OCI-LY7 (cell line): ENCODE data around the gene EGFR. TPM values are rescaled to one million over a fixed set of nuclear protein-coding genes. Genes with fewer than 3 reads are reported as not detected.

Experiments used
- BruUV-seq: library from RNA; stranded (reverse); fragments of 400-500 nt; replicated peaks from 2 replicates; lab custom pipeline; 2021; lab: Mats Ljungman, UMichigan
- CTCF ChIA-PET: fragments of 300-600 bp; sonication (Branson Sonifier 250); formaldehyde crosslinking; loops from one replicate; lab custom pipeline; 2022; ENCODE audit warnings: antibody characterized with exemption; ENCODE audit not compliant: unreplicated experiment; lab: Charles Lee
- POLR2A ChIA-PET: fragments of 300-600 bp; sonication (Branson Sonifier 250); formaldehyde crosslinking; loops from one replicate; lab custom pipeline; 2022; ENCODE audit warnings: antibody characterized with exemption; lab: Charles Lee
- DNase-seq: peaks from one replicate; pipeline ENCODE4 v3.0.0-alpha.2; 2015; ENCODE audit warnings: low spot score
- H2AFZ ChIP-seq: fragments of 200-600 bp; sonication (generic), shearing (Covaris generic); 2 replicates; pipeline ENCODE4 v1.6.1; 2014; ENCODE audit warnings: mild to moderate bottlenecking, antibody characterized with exemption, low read length, moderate library complexity
- H3K27ac ChIP-seq: fragments of 200-600 bp; sonication (generic); 2 replicates; pipeline ENCODE4 v1.5.1; 2014; ENCODE audit warnings: mixed run types, low read depth, mild to moderate bottlenecking, moderate library complexity, low read length, inconsistent platforms; ENCODE audit not compliant: poor library complexity, severe bottlenecking
- H3K36me3 ChIP-seq: fragments of 200-600 bp; sonication (generic); 2 replicates; pipeline ENCODE4 v1.6.1; 2014; ENCODE audit warnings: mild to moderate bottlenecking, antibody characterized with exemption, low read length, moderate library complexity, mixed read lengths; ENCODE audit not compliant: insufficient read depth
- H3K4me1 ChIP-seq: fragments of 200-600 bp; sonication (generic); 2 replicates; pipeline ENCODE4 v1.5.1; 2014; ENCODE audit warnings: mild to moderate bottlenecking, low read length; ENCODE audit not compliant: insufficient read depth, poor library complexity, severe bottlenecking
- H3K4me2 ChIP-seq: fragments of 200-600 bp; sonication (generic); 2 replicates; pipeline ENCODE4 v1.6.1; 2014; ENCODE audit warnings: mild to moderate bottlenecking, low read length
- H3K4me3 ChIP-seq: fragments of 200-600 bp; sonication (generic); 2 replicates; pipeline ENCODE4 v1.5.1; 2014; ENCODE audit warnings: mild to moderate bottlenecking, low read depth, low read length; ENCODE audit not compliant: poor library complexity, severe bottlenecking
- H3K79me2 ChIP-seq: fragments of 200-600 bp; sonication (generic); 2 replicates; pipeline ENCODE4 v1.6.1; 2016; ENCODE audit warnings: low read depth, mild to moderate bottlenecking, low read length, moderate library complexity, mixed read lengths; ENCODE audit not compliant: insufficient read depth
- H3K9me2 ChIP-seq: fragments of 200-600 bp; sonication (generic); 2 replicates; pipeline ENCODE4 v1.6.1; 2016; ENCODE audit warnings: mild to moderate bottlenecking, low read length, mixed read lengths; ENCODE audit not compliant: insufficient read depth
- H3K9me3 ChIP-seq: fragments of 200-600 bp; sonication (generic); 2 replicates; pipeline ENCODE4 v1.6.1; 2014; ENCODE audit warnings: mild to moderate bottlenecking, mixed run types, low read length, mixed read lengths
- H4K20me1 ChIP-seq: fragments of 200-600 bp; sonication (generic); 2 replicates; pipeline ENCODE4 v1.6.1; 2014; ENCODE audit warnings: mild to moderate bottlenecking, antibody characterized with exemption, low read length, moderate library complexity, mixed read lengths; ENCODE audit not compliant: insufficient read depth
- EZH2phosphoT487 ChIP-seq: fragments of 200-600 bp; sonication (generic); IDR thresholded peaks from 2 replicates; pipeline ENCODE4 v1.6.1; 2018; ENCODE audit warnings: low read depth, borderline replicate concordance, mild to moderate bottlenecking, mixed run types, antibody characterized with exemption, low read length, moderate library complexity, mixed read lengths
- intact Hi-C: fragments of 100-400 bp; cut with micrococcal nuclease; formaldehyde crosslinking; loops from one replicate; pipeline ENCODE4 v1.10.0; 2022; ENCODE audit not compliant: unreplicated experiment
- total RNA-seq, 2 experiments: library from RNA; depleted of rRNA in 1 of 2; stranded (reverse); fragments of >200 nt in 1 of 2; shearing (Covaris generic) in 1 of 2; gene quantifications; 2 replicates each; pipeline ENCODE4 v1.2.3, GENCODE V29; 2014 to 2022
- TF ChIP-seq, protein P1 (sequence below): fragments of 200-600 bp; sonication (generic); conservative IDR thresholded peaks from 2 replicates; pipeline ENCODE4 v1.5.1; 2014; ENCODE audit warnings: mild to moderate bottlenecking, antibody characterized with exemption, low read length, moderate library complexity, mixed read lengths

EGFR gene
- total RNA-seq, 2 experiments from 2014 or later: 0.27 TPM; not detected in 1

DNA sequence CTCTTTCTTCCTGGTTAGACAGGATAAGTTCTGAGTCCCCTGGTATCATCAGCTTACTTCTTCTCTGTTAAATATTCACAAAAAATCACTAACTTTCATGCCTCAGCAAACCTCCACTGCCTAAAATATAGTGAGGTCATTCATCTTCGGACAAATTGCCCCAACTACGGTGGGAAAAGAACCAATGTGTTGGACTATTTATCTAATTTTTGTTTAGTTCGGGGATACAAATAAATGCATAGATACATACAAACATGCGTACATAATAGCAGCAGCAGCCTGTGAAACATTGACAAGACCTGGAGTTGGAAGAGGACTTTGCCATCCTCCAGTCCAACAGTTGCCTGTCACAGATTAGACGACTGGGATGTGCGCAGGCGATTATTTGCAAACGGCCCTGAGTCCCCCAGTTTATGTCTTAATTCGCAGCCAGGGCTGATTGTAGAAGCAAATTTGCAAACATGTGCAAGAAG lies 51.5 kb downstream of the EGFR start:
- ChIA-PET CTCF (no interaction called here), POLR2A (no interaction called here)
- Histone ChIP-seq H3K9me2 (no peaks in the 10 kb centered on the region), H3K36me3 (no peaks in the 10 kb centered on the region), H3K27ac (no peak overlapping the region), H3K4me2 (no peak overlapping the region), H2AFZ (no peak overlapping the region), H3K4me3 (no peak overlapping the region), H3K9me3 (no peaks in the 10 kb centered on the region), H3K79me2 (no peaks in the 10 kb centered on the region), H4K20me1 (no peaks in the 10 kb centered on the region), H3K4me1 (peaks cover 16% of the 10 kb centered on the region)
- no TSS peak for BruUV-seq
- no peak for DNase-seq
- no peak for TF ChIP-seq EZH2phosphoT487
- TF ChIP-seq, protein P1, sequence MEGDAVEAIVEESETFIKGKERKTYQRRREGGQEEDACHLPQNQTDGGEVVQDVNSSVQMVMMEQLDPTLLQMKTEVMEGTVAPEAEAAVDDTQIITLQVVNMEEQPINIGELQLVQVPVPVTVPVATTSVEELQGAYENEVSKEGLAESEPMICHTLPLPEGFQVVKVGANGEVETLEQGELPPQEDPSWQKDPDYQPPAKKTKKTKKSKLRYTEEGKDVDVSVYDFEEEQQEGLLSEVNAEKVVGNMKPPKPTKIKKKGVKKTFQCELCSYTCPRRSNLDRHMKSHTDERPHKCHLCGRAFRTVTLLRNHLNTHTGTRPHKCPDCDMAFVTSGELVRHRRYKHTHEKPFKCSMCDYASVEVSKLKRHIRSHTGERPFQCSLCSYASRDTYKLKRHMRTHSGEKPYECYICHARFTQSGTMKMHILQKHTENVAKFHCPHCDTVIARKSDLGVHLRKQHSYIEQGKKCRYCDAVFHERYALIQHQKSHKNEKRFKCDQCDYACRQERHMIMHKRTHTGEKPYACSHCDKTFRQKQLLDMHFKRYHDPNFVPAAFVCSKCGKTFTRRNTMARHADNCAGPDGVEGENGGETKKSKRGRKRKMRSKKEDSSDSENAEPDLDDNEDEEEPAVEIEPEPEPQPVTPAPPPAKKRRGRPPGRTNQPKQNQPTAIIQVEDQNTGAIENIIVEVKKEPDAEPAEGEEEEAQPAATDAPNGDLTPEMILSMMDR: no peak
- intact Hi-C loops: no loop called here

- intact Hi-C loops: no loop called here
- POLR2A ChIA-PET: no interaction called here
- Histone ChIP-seq H3K9me3 (no peaks in the 10 kb centered on the region), H3K79me2 (no peaks in the 10 kb centered on the region), H3K36me3 (no peaks in the 10 kb centered on the region), H3K4me1 (peaks cover 16% of the 10 kb centered on the region), H3K4me3 (no peak overlapping the region), H2AFZ (no peak overlapping the region), H4K20me1 (no peaks in the 10 kb centered on the region), H3K9me2 (no peaks in the 10 kb centered on the region), H3K4me2 (no peak overlapping the region), H3K27ac (no peak overlapping the region)
- no TSS peak for BruUV-seq
- CTCF ChIA-PET: no interaction called here
- DNase-seq: no peak
- TF ChIP-seq, protein P1: no peak
- TF ChIP-seq EZH2phosphoT487: no peak
Measured at GRCh38 chr7:55070854-55071253, 52.0 kb downstream of the EGFR start.

GRCh38 chr7:55071411-55072175 lies 52.8 kb downstream of the EGFR start:
- H3K27ac ChIP-seq: no peak overlapping the region
- POLR2A ChIA-PET: no interaction called here
- H3K79me2 ChIP-seq: no peaks in the 10 kb centered on the region
- H3K4me3 ChIP-seq: no peak overlapping the region
- no peaks in the 10 kb centered on the region for H4K20me1 ChIP-seq
- no peak overlapping the region for H3K4me2 ChIP-seq
- no peak overlapping the region for H2AFZ ChIP-seq
- DNase-seq: no peak
- peaks cover 16% of the 10 kb centered on the region for H3K4me1 ChIP-seq
- TF ChIP-seq EZH2phosphoT487: no peak
- TF ChIP-seq, protein P1: no peak
- H3K9me2 ChIP-seq: no peaks in the 10 kb centered on the region
- no TSS peak for BruUV-seq
- no peaks in the 10 kb centered on the region for H3K9me3 ChIP-seq
- CTCF ChIA-PET: no interaction called here
- H3K36me3 ChIP-seq: no peaks in the 10 kb centered on the region
- intact Hi-C loops: no loop called here
